Stimulated activated CD4-positive, alpha-beta T cell treated with anti-CD3 and anti-CD28 coated beads, TNF-alpha, amount 100 ng/mL, for 24 hours (primary cell): ENCODE data around the gene TRIM28.
"Not testable (repeated sequence)": the region's sequence is repeated elsewhere in the genome, so short reads cannot be mapped to it uniquely, and the experiment has no call there.

Source experiments
- DNase-seq, 3 experiments: peaks; one replicate each; pipeline ENCODE4 v3.0.0-alpha.2; 2020; ENCODE audit warnings: low read depth in 3 of 3

TRIM28 gene

DNA sequence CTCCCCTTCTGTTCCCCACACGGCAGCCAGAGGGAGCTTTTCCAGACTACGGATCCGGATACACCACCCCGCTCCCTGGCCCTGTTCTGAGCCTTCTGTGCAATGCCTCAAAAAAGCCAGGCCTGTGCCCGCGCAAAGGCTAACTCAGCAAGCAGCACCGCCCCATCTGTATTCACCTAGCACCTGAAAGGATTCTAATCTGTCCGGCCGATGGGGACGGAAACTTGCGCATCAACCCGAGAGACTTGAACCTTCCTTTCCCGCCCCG, 24.8 kb upstream of the TRIM28 start:
- peak in 1 of 3 experiments; percentile 52 for DNase-seq

GRCh38 chr19:58519355-58520256, 24.3 kb upstream of the TRIM28 start, which contains the start of gene ZBTB45:
Gene ZBTB45, minus strand, starts transcription at chr19:58519810. Its CDS starts 2,137 bp downstream, at chr19:58517673.
- DNase-seq, result peak; percentile 80 to 91 (median 84)

DNA sequence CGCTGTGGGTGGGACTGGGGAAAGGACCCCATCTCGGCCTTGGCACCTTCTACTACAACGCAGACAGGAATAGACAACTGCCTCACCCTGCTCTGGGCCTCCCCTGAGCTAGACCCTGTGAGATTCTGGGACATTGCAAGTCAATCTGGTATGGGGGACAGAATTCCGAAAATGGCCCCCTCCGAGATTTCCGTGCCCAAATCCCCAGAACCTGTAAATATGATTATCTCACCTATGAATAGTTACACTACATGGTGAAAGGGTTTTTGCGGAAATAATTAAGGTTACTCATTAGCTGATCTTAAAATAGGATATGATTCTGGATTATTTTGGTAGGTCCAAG, 23.6 kb upstream of the TRIM28 start:
- no peak for DNase-seq

DNA sequence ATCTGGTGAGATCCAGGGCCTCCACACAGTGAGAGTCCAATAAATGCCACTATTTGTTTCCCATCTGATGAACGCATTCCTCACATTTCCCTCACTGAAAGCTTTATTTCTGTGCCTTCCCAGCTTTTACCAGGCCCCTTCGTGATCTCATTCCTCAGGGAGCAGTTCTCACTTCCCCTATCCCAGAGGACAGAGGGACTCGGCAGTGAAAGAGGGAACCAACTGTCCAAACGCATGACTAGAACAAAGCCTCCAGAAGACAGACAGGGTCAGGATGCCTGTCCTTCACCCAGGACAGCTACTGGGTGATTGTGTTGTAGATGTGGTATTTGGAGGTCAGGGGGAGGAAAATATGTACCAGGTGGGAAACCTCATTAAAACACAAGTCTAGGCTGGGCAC, 22.2 kb upstream of the TRIM28 start:
- no peak for DNase-seq

DNA sequence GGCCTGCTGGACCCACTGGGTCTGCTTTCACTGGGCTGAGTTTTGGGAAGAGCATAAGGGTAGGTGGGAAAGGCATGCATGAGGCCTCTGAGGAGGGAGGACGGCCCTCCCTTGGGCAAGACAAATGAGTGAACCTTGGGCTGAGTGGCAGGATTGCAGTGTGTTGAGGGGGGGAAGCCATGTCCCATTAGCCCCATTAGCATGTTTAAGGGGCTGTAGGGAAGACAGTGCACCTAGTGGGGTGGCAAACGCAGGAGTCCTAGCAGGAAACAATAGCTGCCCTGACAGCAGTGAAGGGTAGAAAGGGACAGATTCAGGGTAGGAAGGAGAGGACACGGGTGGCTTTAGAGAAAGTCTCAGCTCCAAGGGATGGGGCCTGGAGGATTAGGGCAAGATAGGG, 21.2 kb upstream of the TRIM28 start:
- no peak for DNase-seq

DNA sequence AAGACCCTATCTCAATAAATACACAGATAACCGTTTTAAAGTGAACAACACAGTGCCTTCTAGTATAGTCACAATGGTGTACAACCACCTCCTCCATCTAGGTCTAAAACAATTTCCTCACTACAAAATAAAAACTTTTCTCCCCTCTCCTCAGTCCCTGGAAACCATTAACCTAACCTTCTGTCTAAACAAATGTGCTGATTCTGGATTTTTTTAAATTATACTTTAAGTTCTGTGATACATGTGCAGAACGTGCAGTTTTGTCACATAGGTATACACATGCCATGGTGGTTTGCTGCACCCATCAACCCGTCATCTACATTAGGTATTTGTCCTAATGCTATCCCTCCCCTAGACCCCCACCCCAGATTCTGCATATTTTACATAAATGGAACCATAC, 14.5 kb upstream of the TRIM28 start:
- no peak for DNase-seq

DNA sequence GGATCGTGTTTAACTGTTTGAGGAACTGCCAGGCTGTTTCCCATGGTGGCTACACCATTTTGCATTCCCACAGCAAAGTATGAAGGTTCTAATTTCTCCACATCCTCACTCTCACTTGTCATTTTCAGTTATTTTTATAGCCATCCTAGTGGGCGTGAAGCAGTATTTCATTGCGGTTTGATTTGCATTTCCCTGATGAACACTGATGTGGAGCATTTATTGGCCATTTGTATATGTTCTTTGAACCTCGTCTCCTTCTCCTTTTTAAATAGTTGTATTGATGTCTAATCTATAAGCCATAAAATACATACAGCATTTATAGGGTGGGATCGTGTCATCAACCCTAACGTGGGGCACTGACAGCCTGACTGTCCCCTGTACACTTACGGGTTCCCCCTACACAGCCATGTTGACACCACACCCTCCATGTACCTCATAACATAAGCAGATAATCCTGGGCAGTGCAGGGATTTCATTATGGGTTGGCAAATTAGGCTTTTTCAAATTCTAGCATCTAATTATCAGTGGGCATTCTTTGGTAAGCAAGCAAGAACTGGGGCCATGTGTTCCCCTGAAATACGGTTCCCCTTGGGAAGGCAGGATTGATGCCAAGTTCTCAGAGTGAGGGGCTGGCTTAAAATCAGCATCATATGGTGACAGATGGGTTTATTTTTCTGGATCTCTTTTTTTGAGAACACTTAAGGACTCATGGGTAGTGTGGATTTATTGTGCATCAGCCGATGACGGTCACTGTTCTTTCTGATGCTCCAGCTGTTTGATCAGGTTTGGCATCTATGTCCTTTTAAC, 12.6 kb upstream of the TRIM28 start:
- no peak for DNase-seq

GRCh38 chr19:58535857-58536256, 8.0 kb upstream of the TRIM28 start:
- no peak for DNase-seq

DNA sequence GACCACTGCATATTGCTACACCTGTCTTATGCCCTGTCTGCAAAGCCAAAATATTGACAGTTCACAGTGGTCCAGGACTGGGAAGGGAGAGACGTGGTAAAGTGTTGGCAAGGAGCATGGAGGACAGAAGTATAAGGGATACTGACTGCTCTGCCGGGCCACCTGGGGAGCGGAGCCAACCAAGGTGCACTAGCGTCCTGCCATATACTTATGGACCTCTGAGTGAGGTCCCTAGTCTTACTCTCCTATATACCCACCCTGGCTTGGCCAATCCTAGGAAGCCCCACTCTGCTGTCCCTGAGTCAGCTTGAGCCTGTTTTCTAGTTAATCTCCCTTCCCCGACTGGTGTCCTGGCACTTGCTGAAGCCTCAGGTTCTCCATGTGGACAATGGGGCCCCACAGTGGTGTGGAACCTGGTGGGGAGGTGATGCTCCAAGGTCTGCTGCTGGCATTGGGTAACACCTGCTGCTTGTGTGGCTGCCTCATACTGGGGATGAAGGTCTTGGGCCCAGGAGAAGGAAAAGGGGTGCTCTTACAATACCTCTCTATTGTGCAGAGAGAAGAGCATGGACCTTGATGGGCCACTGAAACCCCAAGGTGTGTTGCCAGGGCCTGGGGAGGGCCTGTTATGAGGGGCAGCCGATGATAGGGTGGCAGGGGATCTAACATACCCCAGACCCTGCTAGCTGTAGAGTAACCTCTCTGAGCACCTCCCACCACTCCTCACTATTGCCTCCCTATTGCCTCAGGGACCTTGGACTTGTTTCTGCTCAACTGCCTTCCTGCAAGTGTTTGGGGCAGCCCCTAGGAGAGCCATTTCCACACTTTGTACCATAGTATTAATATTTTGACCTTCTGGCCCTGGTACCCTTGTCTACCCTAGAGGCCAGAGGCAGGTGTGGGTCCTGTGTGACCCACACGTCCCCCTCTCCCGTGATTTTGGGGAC, 6.7 kb upstream of the TRIM28 start:
- no peak for DNase-seq

DNA sequence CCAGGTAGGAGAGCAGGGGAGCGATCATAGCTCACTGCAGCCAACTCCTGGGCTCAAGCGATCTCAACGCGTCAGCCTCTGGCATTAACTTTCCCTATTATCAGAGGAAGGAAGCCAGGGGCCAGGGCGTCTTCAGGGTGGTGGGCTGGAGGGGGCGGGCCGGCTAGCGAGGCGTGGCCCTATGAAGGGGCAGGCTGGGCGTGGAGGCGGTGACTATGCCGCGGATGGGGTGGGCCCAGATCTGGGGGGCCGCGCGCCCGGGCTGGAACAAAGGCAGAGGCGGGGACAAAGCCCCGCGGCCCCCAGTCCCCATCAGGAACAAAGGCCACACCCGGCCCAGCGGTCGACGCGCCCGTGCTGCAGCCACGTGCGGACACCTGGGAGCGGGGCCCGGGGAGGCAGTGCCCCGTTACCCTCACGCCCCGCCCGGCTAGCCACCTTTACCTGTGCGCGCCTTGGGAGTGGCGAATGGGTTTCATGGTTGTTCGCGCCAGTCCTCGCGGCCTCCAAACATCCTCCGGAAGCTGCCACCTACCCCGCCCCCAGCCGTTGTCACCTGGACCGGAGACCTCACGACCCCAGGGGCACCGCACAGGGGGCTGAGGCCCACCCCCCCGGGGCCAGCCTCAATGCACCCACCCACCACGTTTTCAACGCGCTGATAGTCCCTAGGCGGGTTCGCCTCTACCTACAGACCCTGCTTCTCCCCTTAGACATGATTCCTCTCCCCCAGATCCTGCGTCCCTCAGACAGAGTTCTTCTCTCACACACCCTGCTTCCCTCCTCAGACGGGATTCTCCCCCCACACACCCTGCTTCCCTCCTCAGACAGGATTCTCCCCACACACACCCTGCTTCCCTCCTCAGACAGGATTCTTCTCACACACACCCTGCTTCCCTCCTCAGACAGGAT, 5.4 kb upstream of the TRIM28 start:
- peak in 1 of 3 experiments; percentile 58 for DNase-seq

DNA sequence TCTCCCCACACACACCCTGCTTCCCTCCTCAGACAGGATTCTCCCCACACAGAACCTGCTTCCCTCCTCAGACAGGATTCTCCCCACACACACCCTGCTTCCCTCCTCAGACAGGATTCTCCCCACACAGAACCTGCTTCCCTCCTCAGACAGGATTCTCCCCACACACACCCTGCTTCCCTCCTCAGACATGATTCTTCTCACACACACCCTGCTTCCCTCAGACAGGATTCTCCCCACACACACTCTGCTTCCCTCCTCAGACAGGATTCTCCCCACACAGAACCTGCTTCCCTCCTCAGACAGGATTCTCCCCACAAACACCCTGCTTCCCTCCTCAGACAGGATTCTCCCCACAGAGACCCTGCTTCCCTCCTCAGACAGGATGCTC, 4.7 kb upstream of the TRIM28 start:
- DNase-seq, result not testable (repeated sequence)

GRCh38 chr19:58542641-58543372, 1.1 kb upstream of the TRIM28 start:
- DNase-seq, result not testable (repeated sequence)

- peak in 2 of 3 experiments; percentile 62 to 67 for DNase-seq
Measured at GRCh38 chr19:58544591-58545285, 874 bp downstream of the TRIM28 start.

DNA sequence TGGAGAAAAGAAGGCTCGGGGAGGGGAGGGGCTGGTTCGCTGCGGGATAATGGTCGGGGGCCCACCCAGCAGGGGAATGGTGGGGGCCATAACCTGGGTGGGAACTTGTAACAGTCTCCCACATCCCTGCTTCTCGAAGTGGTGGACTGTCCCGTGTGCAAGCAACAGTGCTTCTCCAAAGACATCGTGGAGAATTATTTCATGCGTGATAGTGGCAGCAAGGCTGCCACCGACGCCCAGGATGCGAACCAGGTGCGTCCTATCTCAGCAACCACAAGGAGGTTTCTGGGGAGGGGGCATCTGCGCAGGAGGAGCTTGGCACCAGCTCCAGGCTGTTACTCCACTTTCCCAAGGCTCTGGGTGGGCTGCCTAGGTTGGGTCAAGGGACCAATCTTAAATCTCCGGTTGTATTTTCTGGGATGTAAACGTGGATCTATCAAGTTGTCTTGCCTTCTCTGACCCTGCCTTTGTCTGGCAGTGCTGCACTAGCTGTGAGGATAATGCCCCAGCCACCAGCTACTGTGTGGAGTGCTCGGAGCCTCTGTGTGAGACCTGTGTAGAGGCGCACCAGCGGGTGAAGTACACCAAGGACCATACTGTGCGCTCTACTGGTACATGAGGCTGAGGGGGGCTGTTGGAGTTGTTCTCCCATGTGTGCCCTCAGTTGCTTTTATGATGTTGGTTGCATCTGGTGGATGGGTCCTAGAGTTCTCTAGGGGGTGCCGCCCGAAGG, 1.6 kb downstream of the TRIM28 start:
- no peak for DNase-seq

DNA sequence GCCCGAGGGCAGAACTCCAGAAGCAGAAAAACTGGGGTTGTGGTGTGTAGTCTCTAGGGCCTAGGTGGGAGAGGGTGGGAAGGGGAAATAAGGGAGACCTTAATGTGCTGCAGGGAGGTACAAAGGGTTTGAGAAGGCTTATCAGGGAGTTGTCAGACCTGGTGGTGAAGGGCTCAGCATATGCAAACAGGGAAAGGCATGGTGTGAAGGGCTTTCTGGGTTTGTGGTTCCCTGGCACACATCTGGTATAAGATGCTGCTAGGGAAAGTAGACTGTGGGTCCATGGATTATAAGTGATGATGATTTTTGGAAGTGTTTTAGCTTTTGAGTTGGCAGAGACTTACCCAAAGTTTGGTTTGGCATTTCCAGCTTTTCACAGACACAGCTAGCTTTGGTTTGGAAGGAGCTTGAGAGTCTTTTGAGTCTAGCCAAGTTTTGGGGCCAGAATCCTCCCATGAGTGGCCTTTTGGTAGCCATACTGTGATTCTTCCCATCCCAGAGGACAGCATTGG, 2.2 kb downstream of the TRIM28 start:
- DNase-seq, result no peak

DNA sequence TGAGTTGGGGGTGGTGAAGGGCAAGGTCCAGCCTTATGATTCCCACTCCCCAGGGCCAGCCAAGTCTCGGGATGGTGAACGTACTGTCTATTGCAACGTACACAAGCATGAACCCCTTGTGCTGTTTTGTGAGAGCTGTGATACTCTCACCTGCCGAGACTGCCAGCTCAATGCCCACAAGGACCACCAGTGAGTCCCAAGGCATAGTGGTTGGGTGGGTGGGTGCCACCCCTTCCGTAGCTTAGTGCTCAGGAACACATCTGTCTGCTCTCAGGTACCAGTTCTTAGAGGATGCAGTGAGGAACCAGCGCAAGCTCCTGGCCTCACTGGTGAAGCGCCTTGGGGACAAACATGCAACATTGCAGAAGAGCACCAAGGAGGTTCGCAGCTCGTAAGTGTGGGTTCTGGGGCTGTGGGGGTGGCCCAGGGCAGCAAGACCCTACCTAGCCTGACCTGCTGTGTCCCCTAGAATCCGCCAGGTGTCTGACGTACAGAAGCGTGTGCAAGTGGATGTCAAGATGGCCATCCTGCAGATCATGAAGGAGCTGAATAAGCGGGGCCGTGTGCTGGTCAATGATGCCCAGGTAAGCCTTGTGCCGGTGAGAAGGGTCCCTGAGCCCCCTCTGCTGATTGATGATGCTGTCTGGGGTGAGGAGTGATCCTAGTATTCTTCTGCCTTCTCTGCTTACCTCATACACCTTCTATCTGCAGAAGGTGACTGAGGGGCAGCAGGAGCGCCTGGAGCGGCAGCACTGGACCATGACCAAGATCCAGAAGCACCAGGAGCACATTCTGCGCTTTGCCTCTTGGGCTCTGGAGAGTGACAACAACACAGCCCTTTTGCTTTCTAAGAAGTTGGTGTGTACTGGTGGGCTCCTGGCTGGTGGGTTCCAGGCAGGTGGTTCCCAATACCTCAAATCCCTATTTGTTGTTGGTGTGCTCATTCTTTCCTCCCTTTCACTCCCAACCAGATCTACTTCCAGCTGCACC, 3.8 kb downstream of the TRIM28 start:
- DNase-seq, result no peak
